ENCODE results near the gene PIWIL1.

The PIWIL1 gene

DNA sequence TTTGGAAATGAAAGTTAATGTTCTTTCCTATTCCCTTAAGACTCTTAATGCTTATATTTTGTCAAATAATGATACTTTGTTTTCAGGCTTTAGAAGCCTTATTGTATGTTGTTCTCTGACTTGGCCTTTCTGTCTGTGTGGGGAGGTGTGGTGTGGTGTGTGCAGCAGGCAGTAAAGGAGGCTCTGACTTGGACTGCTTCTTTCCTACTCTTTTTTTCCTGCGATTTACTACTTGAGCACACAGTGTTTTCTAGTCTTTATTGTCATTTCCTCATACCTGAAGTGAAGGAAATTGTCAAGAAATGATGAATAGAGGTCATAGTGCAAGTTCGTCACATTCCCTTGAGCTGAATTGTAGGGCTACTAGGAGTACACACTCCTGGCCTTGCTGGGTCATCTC lies 26.9 kb downstream of the PIWIL1 start:
- Histone ChIP-seq H3K4me3 (ENCODE audit: low read length) (no peak overlapping the region), H3K4me1 (ENCODE audit: control insufficient read depth, insufficient read depth, low read length) (no peaks in the 10 kb centered on the region), H3K27me3 (ENCODE audit: control insufficient read depth, insufficient read depth, low read length) (no peaks in the 10 kb centered on the region), H3K36me3 (ENCODE audit: control insufficient read depth, insufficient read depth, low read length) (no peaks in the 10 kb centered on the region), H3K27ac (ENCODE audit: low read depth, low read length) (no peak overlapping the region), H3K9ac (ENCODE audit: low read length) (no peak overlapping the region)

DNA sequence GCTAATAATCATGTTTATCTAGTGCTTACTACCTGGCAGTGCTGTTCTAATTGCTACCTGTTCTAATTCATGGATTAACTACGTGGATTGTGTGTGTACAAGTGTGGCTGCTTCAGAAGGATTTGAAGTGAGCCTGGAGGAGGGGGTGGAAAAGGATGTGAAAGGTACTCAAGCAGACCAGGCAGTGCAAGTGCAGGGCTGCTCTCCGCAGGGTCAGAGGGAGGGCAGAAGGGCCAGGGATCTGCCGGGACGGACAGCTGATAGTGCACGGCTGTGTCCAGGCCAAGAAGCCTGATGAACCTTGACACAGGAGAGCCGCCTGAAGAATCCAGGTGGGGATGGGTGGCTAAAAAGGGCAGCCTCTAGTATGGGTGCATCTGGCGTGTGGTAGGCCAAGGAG lies 28.5 kb downstream of the PIWIL1 start:
- Histone ChIP-seq H3K4me1 (ENCODE audit: control insufficient read depth, insufficient read depth, low read length) (no peaks in the 10 kb centered on the region), H3K4me3 (ENCODE audit: low read length) (no peak overlapping the region), H3K36me3 (ENCODE audit: control insufficient read depth, insufficient read depth, low read length) (no peaks in the 10 kb centered on the region), H3K9ac (ENCODE audit: low read length) (no peak overlapping the region), H3K27ac (ENCODE audit: low read depth, low read length) (no peak overlapping the region), H3K27me3 (ENCODE audit: control insufficient read depth, insufficient read depth, low read length) (no peaks in the 10 kb centered on the region)

DNA sequence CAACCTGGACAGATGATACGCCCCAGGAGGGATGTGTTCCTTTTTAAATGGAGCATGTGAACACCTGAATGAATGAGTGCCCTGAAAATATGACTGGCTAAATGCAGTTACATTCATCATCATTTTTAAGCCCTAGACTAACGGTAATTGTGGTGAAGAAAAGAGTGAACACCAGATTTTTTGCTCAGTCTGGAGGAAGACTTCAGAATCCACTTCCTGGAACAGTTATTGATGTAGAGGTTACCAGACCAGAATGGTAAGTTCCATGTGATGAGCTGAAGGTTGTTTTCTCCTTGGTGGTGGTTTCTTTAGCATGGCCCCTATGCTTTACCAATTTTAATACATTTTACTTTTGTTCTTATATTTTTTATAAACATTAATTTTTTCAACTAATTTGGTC lies 29.3 kb downstream of the PIWIL1 start:
- H3K4me1 ChIP-seq (ENCODE audit: control insufficient read depth, insufficient read depth, low read length), result no peaks in the 10 kb centered on the region
- H3K27me3 ChIP-seq (ENCODE audit: control insufficient read depth, insufficient read depth, low read length), result no peaks in the 10 kb centered on the region
- H3K27ac ChIP-seq (ENCODE audit: low read depth, low read length), result no peak overlapping the region
- H3K4me3 ChIP-seq (ENCODE audit: low read length), result no peak overlapping the region
- H3K36me3 ChIP-seq (ENCODE audit: control insufficient read depth, insufficient read depth, low read length), result no peaks in the 10 kb centered on the region
- no peak overlapping the region for H3K9ac ChIP-seq (ENCODE audit: low read length)

DNA sequence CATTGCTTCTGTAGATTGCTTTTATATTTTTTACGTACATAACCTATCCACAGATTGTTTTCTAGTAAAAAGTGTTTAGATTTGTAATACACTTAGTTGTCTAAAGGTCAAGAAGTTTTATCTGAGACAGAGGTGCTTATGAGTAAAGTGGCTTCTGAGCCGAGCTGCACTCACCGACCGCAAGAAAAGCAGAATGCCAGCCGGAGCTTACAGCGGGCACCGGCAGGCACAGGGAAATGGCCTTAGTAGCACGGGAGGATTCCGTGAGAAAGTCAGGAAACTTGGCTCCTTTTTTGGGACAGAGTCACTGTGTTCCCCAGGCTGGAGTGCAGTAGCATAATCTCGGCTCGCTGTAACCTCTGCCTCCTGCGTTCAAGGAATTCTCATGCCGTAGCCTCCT lies 29.8 kb downstream of the PIWIL1 start:
- Histone ChIP-seq H3K27me3 (ENCODE audit: control insufficient read depth, insufficient read depth, low read length) (no peaks in the 10 kb centered on the region), H3K4me3 (ENCODE audit: low read length) (no peak overlapping the region), H3K4me1 (ENCODE audit: control insufficient read depth, insufficient read depth, low read length) (no peaks in the 10 kb centered on the region), H3K36me3 (ENCODE audit: control insufficient read depth, insufficient read depth, low read length) (no peaks in the 10 kb centered on the region), H3K27ac (ENCODE audit: low read depth, low read length) (no peak overlapping the region), H3K9ac (ENCODE audit: low read length) (no peak overlapping the region)

DNA sequence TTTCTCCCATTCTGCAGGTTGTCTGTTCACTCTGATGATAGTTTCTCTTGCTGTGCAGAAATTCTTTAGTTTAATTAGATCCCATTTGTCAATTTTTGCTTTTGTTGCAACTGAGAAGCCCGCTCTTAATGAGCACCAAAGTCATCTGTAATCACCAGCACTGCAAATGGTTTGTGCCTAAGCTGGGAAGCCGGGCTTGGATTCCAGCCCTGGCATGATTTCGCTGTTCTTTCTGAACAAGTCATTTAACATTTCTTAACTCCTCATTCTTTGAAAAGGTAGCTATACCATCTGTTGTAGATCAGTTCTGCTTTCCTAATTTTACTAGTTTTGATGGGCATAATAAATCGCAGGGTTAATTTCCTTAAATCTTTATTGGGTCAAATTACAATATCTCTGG lies 32.1 kb downstream of the PIWIL1 start:
- Histone ChIP-seq H3K27me3 (ENCODE audit: control insufficient read depth, insufficient read depth, low read length) (no peaks in the 10 kb centered on the region), H3K36me3 (ENCODE audit: control insufficient read depth, insufficient read depth, low read length) (no peaks in the 10 kb centered on the region), H3K4me3 (ENCODE audit: low read length) (no peak overlapping the region), H3K9ac (ENCODE audit: low read length) (no peak overlapping the region), H3K4me1 (ENCODE audit: control insufficient read depth, insufficient read depth, low read length) (no peaks in the 10 kb centered on the region), H3K27ac (ENCODE audit: low read depth, low read length) (no peak overlapping the region)

DNA sequence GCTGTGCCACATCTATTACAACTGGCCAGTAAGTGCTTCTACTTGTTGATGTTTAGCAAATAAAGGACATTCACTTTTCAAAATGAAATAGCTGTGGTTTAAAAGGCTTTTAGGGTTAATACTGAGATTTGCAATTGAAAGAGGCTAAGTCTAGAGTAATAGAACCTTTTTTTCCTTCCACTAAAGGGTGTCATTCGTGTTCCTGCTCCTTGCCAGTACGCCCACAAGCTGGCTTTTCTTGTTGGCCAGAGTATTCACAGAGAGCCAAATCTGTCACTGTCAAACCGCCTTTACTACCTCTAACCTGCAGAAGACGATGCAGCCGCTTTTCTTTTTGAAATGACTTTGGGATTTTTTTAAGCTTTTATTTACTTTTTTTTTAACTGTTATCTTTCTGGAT lies 33.6 kb downstream of the PIWIL1 start:
- Histone ChIP-seq H3K27me3 (ENCODE audit: control insufficient read depth, insufficient read depth, low read length) (no peaks in the 10 kb centered on the region), H3K4me1 (ENCODE audit: control insufficient read depth, insufficient read depth, low read length) (no peaks in the 10 kb centered on the region), H3K9ac (ENCODE audit: low read length) (no peak overlapping the region), H3K4me3 (ENCODE audit: low read length) (no peak overlapping the region), H3K27ac (ENCODE audit: low read depth, low read length) (no peak overlapping the region), H3K36me3 (ENCODE audit: control insufficient read depth, insufficient read depth, low read length) (no peaks in the 10 kb centered on the region)

DNA sequence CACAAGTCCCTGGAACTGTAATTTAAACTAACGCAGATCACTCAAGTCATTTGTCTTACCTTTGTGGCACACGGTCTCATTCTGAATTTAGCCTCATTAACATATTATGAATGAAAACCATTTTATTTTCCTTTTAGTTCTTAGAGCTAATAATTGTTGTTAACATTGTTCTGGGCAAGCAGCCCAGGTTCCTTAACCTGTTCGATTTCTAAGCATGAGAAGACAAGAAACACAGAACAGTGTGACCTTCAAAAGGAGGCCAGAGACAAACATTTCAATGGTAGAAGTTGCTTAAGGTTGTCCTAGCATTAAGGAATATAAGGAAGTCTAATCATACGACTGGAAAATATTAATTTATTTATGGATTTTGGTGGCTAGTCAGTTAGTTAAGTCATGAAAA lies 35.2 kb downstream of the PIWIL1 start:
- Histone ChIP-seq H3K4me1 (ENCODE audit: control insufficient read depth, insufficient read depth, low read length) (no peaks in the 10 kb centered on the region), H3K27ac (ENCODE audit: low read depth, low read length) (no peak overlapping the region), H3K36me3 (ENCODE audit: control insufficient read depth, insufficient read depth, low read length) (no peaks in the 10 kb centered on the region), H3K27me3 (ENCODE audit: control insufficient read depth, insufficient read depth, low read length) (no peaks in the 10 kb centered on the region), H3K9ac (ENCODE audit: low read length) (no peak overlapping the region), H3K4me3 (ENCODE audit: low read length) (no peak overlapping the region)

DNA sequence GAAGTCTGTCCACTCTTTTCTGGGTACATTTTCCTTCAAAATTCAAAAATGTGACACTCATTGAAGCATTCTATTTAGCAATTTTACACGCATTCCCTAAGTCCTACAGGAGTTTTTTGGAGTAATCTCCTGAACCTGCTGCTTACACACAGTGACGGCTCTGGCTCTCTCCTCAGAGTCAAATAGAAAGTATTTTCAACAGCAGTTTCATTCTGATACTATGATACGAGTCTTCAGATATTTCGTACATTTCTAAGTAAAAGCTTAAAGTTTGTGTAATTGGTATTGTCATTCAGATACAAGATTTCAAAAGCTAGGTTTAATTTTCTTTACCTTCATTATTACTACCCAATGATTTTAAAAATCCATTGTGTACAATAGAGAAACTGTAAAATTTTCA lies 36.4 kb downstream of the PIWIL1 start:
- Histone ChIP-seq H3K36me3 (ENCODE audit: control insufficient read depth, insufficient read depth, low read length) (no peaks in the 10 kb centered on the region), H3K27ac (ENCODE audit: low read depth, low read length) (no peak overlapping the region), H3K9ac (ENCODE audit: low read length) (no peak overlapping the region), H3K27me3 (ENCODE audit: control insufficient read depth, insufficient read depth, low read length) (no peaks in the 10 kb centered on the region), H3K4me3 (ENCODE audit: low read length) (no peak overlapping the region), H3K4me1 (ENCODE audit: control insufficient read depth, insufficient read depth, low read length) (no peaks in the 10 kb centered on the region)

DNA sequence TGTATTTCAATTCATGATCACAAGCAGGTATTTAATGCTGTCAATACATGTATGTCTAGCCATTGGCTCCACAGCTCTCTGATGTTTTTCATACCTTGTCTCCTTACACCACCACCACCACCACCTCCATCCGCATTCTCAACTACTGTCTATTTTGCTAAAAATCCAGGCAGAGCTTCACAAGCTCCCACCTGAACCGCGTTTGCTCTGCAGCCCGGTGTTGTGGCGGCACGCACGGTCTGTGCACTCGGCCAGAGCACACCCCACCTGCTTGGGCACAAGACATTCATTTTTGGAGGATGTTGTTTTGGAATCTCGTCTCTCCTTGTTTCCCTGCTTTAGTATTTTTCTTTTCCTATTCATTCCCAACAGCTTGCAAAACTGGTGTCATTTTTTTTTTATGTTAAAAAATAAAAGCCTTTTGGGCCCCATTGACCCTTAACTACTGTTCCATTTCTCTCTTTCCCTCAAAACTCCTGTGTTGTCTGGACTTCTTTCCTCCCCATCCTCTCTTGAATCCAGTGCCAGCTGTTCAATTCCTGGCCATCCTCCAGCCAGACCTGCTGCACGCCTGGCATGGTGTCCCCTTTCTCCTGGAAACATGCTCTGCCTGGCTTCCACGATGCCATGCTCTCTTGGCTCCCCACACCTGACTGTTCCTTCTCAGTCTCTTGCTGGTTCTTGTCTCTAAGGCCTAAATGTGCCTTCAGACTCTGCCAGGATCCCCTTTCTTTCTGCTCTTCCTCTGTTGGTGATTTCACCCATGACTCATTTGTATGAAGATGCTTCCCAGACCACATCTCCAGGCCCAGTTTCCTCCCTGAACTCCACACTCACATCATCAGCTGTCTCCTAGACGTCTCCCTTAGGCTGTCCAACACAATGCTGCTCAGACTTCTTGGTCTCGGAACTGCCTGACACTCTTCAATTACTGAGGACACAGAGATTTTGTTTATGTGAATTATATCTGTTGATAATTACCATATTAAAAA lies 37.9 kb downstream of the PIWIL1 start:
- no peaks in the 10 kb centered on the region for H3K4me1 ChIP-seq (ENCODE audit: control insufficient read depth, insufficient read depth, low read length)
- no peak overlapping the region for H3K9ac ChIP-seq (ENCODE audit: low read length)
- H3K27me3 ChIP-seq (ENCODE audit: control insufficient read depth, insufficient read depth, low read length), result no peaks in the 10 kb centered on the region

DNA sequence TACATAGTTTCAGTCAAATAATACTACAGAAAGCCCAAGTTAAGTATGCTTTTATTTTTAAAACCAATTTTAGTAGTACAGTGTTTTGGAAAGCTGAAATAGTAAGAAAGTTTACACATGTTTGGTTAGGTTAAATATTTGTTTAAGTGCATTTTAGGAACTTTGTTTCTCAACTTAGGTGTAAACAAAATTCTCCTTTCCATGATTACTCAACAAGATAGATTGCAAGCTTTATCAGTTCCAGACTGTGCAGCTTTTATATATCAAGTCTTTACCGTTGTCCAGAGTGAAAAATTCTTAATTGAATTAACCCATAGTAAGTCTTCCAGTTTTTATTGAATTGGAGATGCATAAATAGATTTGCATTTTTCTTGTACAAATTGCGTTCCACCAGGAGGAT lies 45.1 kb downstream of the PIWIL1 start:
- no peak overlapping the region for H3K9ac ChIP-seq (ENCODE audit: low read length)
- H3K4me3 ChIP-seq (ENCODE audit: low read length), result no peak overlapping the region

More for the DNA sequence above, 37.9 kb downstream of the PIWIL1 start:
- no peak overlapping the region for H3K27ac ChIP-seq (ENCODE audit: low read depth, low read length)
- H3K4me3 ChIP-seq (ENCODE audit: low read length), result no peak overlapping the region
- H3K36me3 ChIP-seq (ENCODE audit: control insufficient read depth, insufficient read depth, low read length), result no peaks in the 10 kb centered on the region

DNA sequence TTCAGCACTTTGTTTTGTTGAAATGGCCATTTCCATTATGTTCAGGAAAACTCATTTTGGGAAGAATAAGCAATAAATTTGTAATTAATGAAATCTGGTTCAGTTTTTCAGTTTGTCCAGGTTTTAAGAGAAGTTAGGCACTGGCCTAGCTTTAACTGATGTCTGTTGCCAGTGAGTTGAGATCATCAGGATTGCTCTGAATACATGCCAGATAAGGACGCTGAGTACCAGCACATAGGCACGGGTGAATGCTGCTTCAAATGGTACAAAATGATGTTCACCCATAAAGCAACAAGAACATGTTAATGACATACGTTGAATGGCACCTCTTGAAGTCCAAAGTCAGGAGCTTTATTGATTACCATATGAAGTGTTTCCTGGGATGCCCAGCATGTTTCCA lies 46.5 kb downstream of the PIWIL1 start:
- no peak overlapping the region for H3K9ac ChIP-seq (ENCODE audit: low read length)
- H3K4me1 ChIP-seq (ENCODE audit: control insufficient read depth, insufficient read depth, low read length), result no peaks in the 10 kb centered on the region
- H3K36me3 ChIP-seq (ENCODE audit: control insufficient read depth, insufficient read depth, low read length), result no peaks in the 10 kb centered on the region
- H3K27ac ChIP-seq (ENCODE audit: low read depth, low read length), result no peak overlapping the region
- no peak overlapping the region for H3K4me3 ChIP-seq (ENCODE audit: low read length)
- H3K27me3 ChIP-seq (ENCODE audit: control insufficient read depth, insufficient read depth, low read length), result no peaks in the 10 kb centered on the region

More for the DNA sequence above, 45.1 kb downstream of the PIWIL1 start:
- no peaks in the 10 kb centered on the region for H3K4me1 ChIP-seq (ENCODE audit: control insufficient read depth, insufficient read depth, low read length)
- H3K27ac ChIP-seq (ENCODE audit: low read depth, low read length), result no peak overlapping the region
- H3K36me3 ChIP-seq (ENCODE audit: control insufficient read depth, insufficient read depth, low read length), result no peaks in the 10 kb centered on the region
- H3K27me3 ChIP-seq (ENCODE audit: control insufficient read depth, insufficient read depth, low read length), result no peaks in the 10 kb centered on the region

DNA sequence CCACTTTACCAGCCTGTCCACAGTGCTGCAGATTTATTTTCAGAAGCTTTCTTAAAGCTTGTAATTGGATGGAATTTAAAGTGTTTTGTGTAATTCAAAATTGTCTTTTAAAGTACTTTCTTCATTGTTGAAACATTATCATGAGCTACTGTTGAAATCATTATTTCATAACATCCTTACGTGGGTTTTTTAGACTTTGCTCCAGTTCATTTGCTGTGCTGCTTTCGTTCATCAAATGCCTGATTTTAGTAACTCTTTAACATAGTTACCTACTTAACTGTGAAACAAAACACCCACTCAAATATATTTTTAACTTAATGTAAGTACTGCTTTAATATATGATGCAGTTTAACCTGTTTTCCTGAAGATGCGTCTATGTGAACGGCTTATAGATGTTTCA lies 47.5 kb downstream of the PIWIL1 start:
- no peaks in the 10 kb centered on the region for H3K4me1 ChIP-seq (ENCODE audit: control insufficient read depth, insufficient read depth, low read length)
- no peak overlapping the region for H3K4me3 ChIP-seq (ENCODE audit: low read length)
- H3K9ac ChIP-seq (ENCODE audit: low read length), result no peak overlapping the region
- no peak overlapping the region for H3K27ac ChIP-seq (ENCODE audit: low read depth, low read length)
- no peaks in the 10 kb centered on the region for H3K36me3 ChIP-seq (ENCODE audit: control insufficient read depth, insufficient read depth, low read length)
- H3K27me3 ChIP-seq (ENCODE audit: control insufficient read depth, insufficient read depth, low read length), result no peaks in the 10 kb centered on the region

DNA sequence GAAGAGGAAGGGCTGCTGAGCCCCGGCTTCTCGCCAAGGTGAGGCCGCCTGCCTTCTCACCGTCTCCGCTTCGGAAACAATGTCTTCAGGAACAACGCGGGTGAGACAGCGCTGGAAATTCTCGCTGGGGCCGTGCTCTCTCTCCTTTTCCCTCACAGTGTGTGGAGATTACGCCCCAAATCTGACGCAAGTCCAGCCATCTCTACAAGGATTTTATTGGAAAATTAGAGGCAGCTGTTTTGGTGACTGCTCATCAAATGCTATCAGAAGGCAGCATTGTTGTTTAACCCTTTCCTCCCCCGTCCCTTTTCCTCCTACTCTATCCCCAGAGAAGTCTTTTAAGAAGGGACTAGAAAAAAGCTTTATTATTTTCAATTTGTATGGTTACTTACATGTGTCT lies 53.5 kb downstream of the PIWIL1 start:
- Histone ChIP-seq H3K9ac (ENCODE audit: low read length) (no peak overlapping the region), H3K27ac (ENCODE audit: low read depth, low read length) (no peak overlapping the region), H3K4me1 (ENCODE audit: control insufficient read depth, insufficient read depth, low read length) (no peaks in the 10 kb centered on the region), H3K4me3 (ENCODE audit: low read length) (no peak overlapping the region), H3K27me3 (ENCODE audit: control insufficient read depth, insufficient read depth, low read length) (no peaks in the 10 kb centered on the region), H3K36me3 (ENCODE audit: control insufficient read depth, insufficient read depth, low read length) (no peaks in the 10 kb centered on the region)

Measured in rectal smooth muscle tissue (tissue), 1 donor.